Stimulated activated effector memory CD8-positive, alpha-beta T cell treated with anti-CD3 and anti-CD28 coated beads, Interleukin-12 subunit alpha, Interleukin-12 subunit beta, amount 100 ng/mL, for 72 hours (primary cell): Measurements from ENCODE around the gene KLHL33.

Experiments
- ATAC-seq: fragments of 150-1000 bp; cut with Tn5 transposase; 2 replicates; pipeline ENCODE4 v1.10.0; 2021
- DNase-seq, 2 donors: peaks; one replicate each; pipeline ENCODE4 v3.0.0; 2021 to 2022; ENCODE audit warnings: low spot score in 2 of 2
- H3K27ac Mint-ChIP-seq: one replicate; pipeline ENCODE4 v1.8.0; 2022; ENCODE audit warnings: mild to moderate bottlenecking, mixed read lengths
- H3K36me3 Mint-ChIP-seq: one replicate; pipeline ENCODE4 v1.8.0; 2022; ENCODE audit warnings: mild to moderate bottlenecking, mixed read lengths
- H3K4me1 Mint-ChIP-seq: one replicate; pipeline ENCODE4 v1.8.0; 2022; ENCODE audit warnings: mixed read lengths
- H3K4me3 Mint-ChIP-seq: one replicate; pipeline ENCODE4 v1.8.0; 2022; ENCODE audit warnings: mild to moderate bottlenecking, mixed read lengths
- H3K9me3 Mint-ChIP-seq: one replicate; pipeline ENCODE4 v1.8.0; 2022; ENCODE audit warnings: mixed read lengths

Gene KLHL33

GRCh38 chr14:20380681-20381080 is 55.3 kb downstream of the KLHL33 start:
- Mint-ChIP-seq H3K4me3 (no peak overlapping the region), H3K9me3 (no peaks in the 10 kb centered on the region)

GRCh38 chr14:20379743-20380142 is 56.2 kb downstream of the KLHL33 start:
- H3K4me3 Mint-ChIP-seq: no peak overlapping the region
- H3K36me3 Mint-ChIP-seq: peaks cover 100% of the 10 kb centered on the region
- ATAC-seq (no peak), DNase-seq (no peak)
- H3K4me1 Mint-ChIP-seq: no peaks in the 10 kb centered on the region
- no peaks in the 10 kb centered on the region for H3K9me3 Mint-ChIP-seq
- no peak overlapping the region for H3K27ac Mint-ChIP-seq

More at GRCh38 chr14:20380681-20381080, 55.3 kb downstream of the KLHL33 start:
- peaks cover 100% of the 10 kb centered on the region for H3K36me3 Mint-ChIP-seq
- ATAC-seq: no peak
- no peaks in the 10 kb centered on the region for H3K4me1 Mint-ChIP-seq
- no peak for DNase-seq
- peak overlapping the region; percentile 63 for H3K27ac Mint-ChIP-seq

- Mint-ChIP-seq H3K9me3 (no peaks in the 10 kb centered on the region), H3K4me1 (no peaks in the 10 kb centered on the region), H3K27ac (no peak overlapping the region), H3K36me3 (peaks cover 100% of the 10 kb centered on the region), H3K4me3 (no peak overlapping the region)
- DNase-seq (no peak), ATAC-seq (no peak)
These were observed 58.8 kb downstream of the KLHL33 start for GRCh38 chr14:20377171-20377570.

- H3K9me3 Mint-ChIP-seq: no peaks in the 10 kb centered on the region
- ATAC-seq (no peak), DNase-seq (no peak)
- no peak overlapping the region for H3K4me3 Mint-ChIP-seq
- peak overlapping the region; percentile 74 for H3K27ac Mint-ChIP-seq
- no peaks in the 10 kb centered on the region for H3K4me1 Mint-ChIP-seq
- H3K36me3 Mint-ChIP-seq: peaks cover 100% of the 10 kb centered on the region
These were observed 59.8 kb downstream of the KLHL33 start for GRCh38 chr14:20376071-20376588.
